HepG2 (cell line): ENCODE data around the gene PRSS33.

Source experiments
- CBFB ChIP-seq: sonication (generic); formaldehyde crosslinking; IDR thresholded peaks from 2 replicates; pipeline ENCODE4 v1.4.0; 2020; ENCODE audit warnings: missing genetic modification reagents
- ERF ChIP-seq: IDR thresholded peaks from 2 replicates; pipeline ENCODE4 v1.6.1; 2018; ENCODE audit warnings: missing biosample characterization, missing genetic modification reagents
- NFYB ChIP-seq: sonication (generic); formaldehyde crosslinking; IDR thresholded peaks from 2 replicates; pipeline ENCODE4 v1.4.0; 2020; ENCODE audit warnings: missing genetic modification reagents
- NR2F1 ChIP-seq, 2 experiments: fragments of 450-650 bp in 1 of 2; formaldehyde crosslinking in 1 of 2; IDR thresholded peaks; 2 replicates each; pipeline versions ENCODE4 v1.5.0 to v1.6.1; 2016 to 2020; ENCODE audit warnings: mild to moderate bottlenecking in 1 of 2, missing compliant biosample characterization in 1 of 2, missing genetic modification reagents in 1 of 2, moderate library complexity in 1 of 2
- REL ChIP-seq: sonication (generic); formaldehyde crosslinking; conservative IDR thresholded peaks from 2 replicates; pipeline ENCODE4 v1.8.0; 2022; ENCODE audit warnings: mild to moderate bottlenecking, missing genetic modification reagents, moderate library complexity
- TBP ChIP-seq: sonication (generic); formaldehyde crosslinking; IDR thresholded peaks from 2 replicates; pipeline ENCODE4 v1.5.0; 2020; ENCODE audit warnings: missing genetic modification reagents
- ZMYM2 ChIP-seq: sonication (generic); formaldehyde crosslinking; IDR thresholded peaks from 2 replicates; pipeline ENCODE4 v1.8.0; 2022; ENCODE audit warnings: mild to moderate bottlenecking, missing genetic modification reagents
- ZNF589 ChIP-seq: sonication (generic); formaldehyde crosslinking; conservative IDR thresholded peaks from 2 replicates; pipeline ENCODE4 v1.8.0; 2022; ENCODE audit warnings: mild to moderate bottlenecking, moderate library complexity, missing genetic modification reagents
- TF ChIP-seq, protein P1 (sequence below): sonication (generic); formaldehyde crosslinking; IDR thresholded peaks from 2 replicates; pipeline ENCODE4 v1.4.0; 2020; ENCODE audit warnings: missing genetic modification reagents

DNA sequence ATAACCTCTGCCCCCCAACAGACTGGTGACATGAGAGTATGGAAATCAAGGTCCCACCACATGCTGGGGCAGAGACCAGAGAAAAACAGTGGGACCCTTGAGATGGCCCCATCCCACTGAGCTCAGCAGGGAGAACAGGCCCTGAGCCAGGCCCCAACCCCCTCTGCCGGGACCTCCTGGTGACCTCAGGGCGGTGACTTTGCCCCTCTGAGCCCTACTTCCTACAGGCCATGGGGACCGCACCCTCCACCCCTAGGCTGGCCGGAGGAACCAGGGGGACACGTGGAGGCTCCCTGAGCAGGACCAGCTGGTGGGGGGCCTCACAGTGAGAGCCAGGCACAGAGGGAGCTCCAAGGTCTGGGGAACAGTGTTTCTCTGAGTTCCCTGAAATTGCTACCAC is 48.7 kb downstream of the PRSS33 start:
- no peak for TF ChIP-seq ZNF589 (CRISPR knock-in tag)
- TF ChIP-seq, protein P1, sequence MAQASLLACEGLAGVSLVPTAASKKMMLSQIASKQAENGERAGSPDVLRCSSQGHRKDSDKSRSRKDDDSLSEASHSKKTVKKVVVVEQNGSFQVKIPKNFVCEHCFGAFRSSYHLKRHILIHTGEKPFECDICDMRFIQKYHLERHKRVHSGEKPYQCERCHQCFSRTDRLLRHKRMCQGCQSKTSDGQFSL = no peak
- no peak for TF ChIP-seq REL (CRISPR knock-in tag)
- no peak for TF ChIP-seq CBFB (CRISPR knock-in tag)
- no peak for TF ChIP-seq TBP (CRISPR knock-in tag)
- no peak for TF ChIP-seq ERF
- TF ChIP-seq NFYB (CRISPR knock-in tag) = no peak
- TF ChIP-seq ZMYM2 (CRISPR knock-in tag) = no peak
- no peak for TF ChIP-seq NR2F1 (CRISPR knock-in tag; IDR thresholded peaks at IDR 0.05)
